ENCODE results near the gene TMEM175.

- TF ChIP-seq, protein P1, sequence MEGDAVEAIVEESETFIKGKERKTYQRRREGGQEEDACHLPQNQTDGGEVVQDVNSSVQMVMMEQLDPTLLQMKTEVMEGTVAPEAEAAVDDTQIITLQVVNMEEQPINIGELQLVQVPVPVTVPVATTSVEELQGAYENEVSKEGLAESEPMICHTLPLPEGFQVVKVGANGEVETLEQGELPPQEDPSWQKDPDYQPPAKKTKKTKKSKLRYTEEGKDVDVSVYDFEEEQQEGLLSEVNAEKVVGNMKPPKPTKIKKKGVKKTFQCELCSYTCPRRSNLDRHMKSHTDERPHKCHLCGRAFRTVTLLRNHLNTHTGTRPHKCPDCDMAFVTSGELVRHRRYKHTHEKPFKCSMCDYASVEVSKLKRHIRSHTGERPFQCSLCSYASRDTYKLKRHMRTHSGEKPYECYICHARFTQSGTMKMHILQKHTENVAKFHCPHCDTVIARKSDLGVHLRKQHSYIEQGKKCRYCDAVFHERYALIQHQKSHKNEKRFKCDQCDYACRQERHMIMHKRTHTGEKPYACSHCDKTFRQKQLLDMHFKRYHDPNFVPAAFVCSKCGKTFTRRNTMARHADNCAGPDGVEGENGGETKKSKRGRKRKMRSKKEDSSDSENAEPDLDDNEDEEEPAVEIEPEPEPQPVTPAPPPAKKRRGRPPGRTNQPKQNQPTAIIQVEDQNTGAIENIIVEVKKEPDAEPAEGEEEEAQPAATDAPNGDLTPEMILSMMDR (conservative IDR thresholded peaks at IDR 0.05; ENCODE audit: low read length): no peak
- TF ChIP-seq EZH2phosphoT487 (IDR thresholded peaks at IDR 0.05; ENCODE audit: borderline replicate concordance, low read depth, low read length): no peak
Observed at GRCh38 chr4:930028-930551, 2.2 kb upstream of the TMEM175 start.

All from OCI-LY7 (cell line).